Endometrium (tissue), 2 donors: ENCODE measurements around the gene LYRM7.
"Not testable (repeated sequence)": the region's sequence is repeated elsewhere in the genome, so short reads cannot be mapped to it uniquely, and the experiment has no call there.

ENCODE experiments used
- FAIRE-seq: peaks from 2 replicates; lab custom pipeline; 2012; peaks lifted over from hg19 to GRCh38; lab: Jason Lieb, UNC
- donor health status: control.
- donor health status: control.

The LYRM7 gene

DNA sequence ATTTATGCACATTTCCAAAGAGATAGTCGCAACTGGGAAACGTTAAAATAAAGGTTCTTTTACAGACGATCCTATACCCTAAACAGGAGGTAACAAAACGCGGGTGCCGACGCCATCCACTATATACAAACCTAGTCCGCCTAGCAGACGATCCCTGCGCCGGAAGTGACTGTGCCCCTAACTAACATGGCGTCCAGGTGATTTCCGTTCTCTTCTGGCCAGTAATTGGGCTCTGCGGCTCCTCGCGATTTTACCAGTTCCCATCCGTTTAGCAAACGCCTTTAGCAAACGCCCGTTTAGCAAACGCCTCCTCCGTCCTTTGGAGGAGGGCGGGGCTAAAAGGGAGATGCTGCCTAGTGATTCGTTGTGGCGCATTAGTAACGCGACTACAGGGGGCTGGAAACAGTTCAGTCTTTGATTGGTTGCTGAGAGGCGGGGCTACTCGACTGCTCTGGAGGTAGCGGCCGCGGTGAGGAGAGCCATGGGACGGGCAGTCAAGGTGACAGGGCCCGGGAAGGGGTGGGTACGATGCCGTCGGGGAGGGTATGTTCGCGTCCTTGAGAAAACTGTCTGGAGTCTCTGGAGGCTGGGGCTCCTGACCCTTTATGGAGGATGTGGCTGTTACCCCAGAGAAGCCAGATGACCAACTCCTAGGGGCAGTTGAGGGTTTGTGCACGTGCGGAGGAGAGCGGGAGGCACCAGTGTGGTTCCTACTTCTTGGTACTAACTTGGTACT lies at the start of gene LYRM7:
Gene LYRM7, plus strand, starts transcription at position 405 of the 736 bp plus-strand sequence. Its CDS starts 77 bp downstream, at position 482.
- FAIRE-seq, result peak; percentile 98

DNA sequence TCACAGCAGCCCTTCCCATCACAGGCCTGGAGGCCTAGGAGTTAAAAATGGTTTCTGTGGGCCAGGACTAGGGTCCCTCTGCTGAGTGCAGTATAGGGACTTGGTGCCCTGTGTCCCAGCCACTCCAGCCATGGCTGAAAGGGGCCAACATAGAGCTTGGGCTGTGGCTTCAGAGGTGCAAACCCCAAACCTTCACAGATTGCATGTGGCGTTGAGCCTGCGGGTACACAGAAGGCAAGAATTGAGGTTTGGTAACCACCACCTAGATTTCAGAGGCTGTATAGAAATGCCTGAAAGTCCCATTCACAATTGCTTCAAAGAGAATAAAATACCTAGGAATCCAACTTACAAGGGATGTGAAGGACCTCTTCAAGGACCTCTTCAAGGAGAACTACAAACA lies 43.5 kb upstream of the LYRM7 start:
- FAIRE-seq, result not testable (repeated sequence)

DNA sequence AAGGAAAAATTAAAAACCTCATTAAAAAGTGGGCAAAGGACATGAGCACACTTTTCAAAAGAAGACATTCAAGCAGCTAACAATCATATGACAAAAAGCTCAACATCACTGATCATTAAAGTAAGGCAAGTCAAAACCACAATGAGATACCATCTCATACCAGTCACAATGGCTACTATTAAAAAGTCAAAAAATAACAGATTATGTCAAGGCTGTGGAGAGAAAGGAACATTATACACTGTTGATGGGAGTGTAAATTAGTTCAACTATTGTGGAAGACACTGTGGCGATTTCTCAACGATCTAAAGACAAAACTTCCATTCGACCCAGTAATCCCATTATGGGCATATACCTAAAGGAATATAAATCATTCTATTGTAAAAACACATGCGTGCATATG lies 41.4 kb upstream of the LYRM7 start:
- no peak for FAIRE-seq

DNA sequence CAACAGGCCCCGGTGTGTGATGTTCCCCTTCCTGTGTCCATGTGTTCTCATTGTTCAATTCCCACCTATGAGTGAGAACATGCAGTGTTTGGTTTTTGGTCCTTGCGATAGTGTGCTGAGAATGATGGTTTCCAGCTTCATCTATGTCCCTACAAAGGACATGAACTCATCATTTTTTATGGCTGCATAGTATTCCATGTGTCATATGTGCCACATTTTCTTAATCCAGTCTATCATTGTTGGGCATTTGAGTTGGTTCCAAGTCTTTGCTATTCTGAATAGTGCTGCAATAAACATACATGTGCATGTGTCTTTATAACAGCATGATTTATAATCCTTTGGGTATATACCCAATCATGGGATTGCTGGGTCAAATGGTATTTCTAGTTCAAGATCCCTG lies 37.7 kb upstream of the LYRM7 start:
- FAIRE-seq, result not testable (repeated sequence)

DNA sequence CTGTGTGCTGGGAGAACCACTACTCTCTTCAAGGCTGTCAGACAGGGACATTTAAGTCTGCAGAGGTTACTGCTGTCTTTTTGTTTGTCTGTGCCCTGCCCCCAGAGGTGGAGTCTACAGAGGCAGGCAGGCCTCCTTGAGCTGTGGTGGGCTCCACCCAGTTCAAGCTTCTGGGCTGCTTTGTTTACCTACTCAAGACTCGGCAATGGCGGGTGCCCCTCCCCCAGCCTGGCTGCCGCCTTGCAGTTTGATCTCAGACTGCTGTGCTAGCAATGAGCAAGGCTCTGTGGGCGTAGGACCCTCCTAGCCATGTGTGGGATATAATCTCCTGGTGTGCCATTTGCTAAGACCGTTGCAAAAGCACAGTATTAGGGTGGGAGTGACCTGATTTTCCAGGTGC lies 32.3 kb upstream of the LYRM7 start:
- not testable (repeated sequence) for FAIRE-seq

DNA sequence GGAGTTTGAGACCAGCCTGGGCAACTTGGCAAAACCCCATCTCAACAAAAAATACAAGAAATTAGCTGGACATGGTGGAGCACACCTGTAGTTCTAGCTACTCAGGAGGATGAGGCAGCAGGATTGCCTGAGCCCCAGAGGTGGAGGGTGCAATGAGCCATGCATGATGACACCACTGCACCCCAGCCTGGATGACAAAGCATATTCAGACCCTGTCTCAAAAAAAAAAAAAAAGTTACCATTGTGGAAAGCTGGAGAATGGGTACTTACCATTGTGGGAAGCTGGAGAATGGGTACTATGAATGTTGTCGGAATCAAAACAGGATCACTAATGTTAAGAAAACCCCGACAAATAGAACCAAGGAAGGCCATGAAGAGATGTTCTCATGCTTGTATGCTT lies 31.4 kb upstream of the LYRM7 start:
- FAIRE-seq, result no peak

DNA sequence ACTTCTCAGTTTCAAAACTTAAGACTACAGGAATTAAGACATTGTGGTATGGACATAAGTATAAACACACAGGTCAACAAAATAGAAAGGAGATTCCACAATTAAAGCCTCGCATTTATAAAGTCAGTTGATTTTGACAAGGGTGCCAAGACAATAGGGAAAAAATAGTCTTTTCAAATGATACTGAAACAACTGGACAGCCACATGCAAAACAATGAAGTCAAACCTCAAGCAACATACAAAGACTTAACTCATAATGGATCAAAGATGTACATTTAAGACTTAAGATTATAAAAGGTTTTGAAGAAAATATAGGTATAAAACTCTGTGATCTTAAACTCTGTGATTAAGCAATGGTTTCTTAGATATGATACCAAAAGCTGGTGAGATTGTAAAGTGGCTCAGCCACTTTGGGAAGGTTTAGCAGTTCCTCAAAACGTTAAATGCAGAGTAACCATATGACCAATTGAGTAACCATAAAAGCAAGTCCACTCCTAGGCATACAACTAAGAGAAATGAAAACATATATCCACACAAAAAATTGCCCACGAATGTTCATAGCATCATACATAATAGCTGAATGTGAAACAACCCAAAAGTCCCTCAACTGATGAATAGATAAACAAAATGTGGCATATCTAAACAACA lies 27.6 kb upstream of the LYRM7 start:
- no peak for FAIRE-seq

DNA sequence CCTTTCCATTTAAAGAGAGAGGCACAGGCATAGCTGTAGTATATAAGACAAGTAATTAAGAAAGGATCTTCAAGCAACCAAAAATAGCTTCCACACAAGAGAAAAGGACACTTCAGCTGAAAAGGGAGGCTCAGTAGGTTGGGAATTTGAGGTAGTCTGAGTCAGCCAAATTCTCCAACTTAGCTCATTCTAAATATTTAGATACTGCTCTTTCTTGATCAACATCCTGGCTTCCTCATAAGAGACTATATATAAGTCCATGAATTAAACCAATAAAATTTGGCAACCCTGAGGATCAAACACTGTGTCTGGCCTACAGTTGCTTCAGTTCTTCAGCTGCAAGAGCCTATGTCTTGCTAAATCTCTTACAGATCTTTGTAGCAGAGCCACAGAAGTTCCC lies 23.5 kb upstream of the LYRM7 start:
- FAIRE-seq, result no peak

DNA sequence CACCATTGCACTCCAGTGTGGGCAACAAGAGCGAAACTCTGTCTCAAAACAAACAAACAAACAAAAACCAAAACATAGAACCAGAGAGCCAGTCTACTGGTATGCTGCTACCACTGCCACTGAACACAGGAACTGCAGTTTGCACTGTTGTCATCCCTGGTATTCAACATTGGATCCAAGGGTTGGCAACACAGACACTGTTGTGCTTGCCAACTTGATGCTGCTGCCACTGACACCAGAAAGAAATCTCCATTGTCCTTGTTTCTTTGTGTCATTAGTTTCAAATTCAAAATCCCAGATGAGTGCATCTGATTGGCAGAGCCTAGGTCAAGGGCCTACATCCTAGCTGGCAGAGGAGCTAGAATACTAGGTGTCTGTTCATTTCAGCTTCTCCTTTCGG lies 21.9 kb upstream of the LYRM7 start:
- no peak for FAIRE-seq

DNA sequence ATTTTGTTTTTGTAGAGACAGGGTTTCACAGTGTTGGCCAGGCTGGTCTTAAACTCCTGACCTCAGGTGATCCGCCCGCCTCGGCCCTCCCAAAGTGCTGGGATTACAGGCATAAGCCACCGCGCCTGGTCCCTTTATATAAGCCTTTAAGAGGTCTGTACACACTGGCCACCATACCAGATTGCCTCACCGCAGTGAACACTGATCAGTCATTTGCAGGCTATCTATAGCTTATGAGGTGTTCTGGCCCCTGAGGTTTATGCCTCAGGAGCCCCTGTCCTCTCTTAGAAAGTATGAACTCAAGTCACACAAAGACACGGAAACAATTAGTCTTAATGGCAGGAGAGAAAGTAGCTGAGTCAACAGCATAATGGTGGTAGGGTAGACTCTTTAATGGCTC lies 20.3 kb upstream of the LYRM7 start:
- no peak for FAIRE-seq

DNA sequence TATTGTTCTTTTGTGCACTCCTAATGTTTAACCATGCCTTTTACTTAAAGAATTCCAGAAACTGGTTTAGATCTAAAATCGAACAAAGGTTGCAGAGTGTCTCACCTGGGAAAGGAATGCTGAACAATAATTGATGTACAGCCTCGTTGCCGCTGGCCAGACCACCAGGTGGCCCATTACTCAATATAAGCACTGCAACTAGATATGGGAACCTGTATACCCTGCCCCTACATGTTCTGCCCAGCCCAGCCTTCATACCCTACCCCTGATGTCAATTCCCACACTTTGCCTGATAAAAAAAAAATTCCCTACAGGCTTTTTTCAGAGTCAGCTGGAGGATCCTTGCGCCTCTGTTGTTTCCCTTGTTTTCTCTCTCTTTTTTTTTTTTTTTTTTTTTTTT lies 19.5 kb upstream of the LYRM7 start:
- FAIRE-seq, result no peak

DNA sequence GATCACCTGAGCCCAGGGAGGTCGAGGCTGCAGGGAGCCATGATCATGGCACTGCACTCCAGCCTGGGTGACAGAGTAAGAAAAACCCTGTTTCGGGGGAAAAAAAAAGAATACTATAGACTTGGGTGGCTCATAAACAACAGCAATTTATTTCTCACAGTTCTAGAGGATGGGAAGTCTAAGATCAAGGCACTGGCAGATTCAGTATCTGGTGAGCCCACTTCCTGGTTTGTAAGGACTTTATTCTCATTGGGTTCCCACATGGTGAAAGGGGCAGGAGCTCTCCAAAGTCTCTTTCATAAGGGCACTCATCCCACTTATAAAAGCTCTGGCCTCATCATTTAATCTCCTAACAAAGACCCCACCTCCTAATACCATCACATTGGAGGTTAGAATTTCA lies 14.4 kb upstream of the LYRM7 start:
- FAIRE-seq, result no peak

DNA sequence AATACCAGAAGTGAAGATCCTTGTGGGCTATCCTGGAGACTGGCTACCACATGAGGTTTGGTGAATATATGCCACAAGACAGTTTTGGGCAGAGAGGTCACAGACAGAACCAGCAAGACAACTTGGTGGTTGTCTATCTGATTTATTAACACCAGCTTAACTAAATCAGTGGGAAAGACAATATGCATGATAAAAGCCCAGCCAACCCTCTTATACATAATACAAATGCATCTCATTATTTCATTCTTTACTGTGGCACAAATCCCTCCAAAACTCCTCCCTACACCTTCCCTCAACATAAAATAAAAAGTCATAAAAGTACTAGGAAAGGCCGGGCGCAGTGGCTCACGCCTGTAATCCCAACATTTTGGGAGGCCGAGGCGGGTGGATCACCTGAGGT lies 13.8 kb upstream of the LYRM7 start:
- no peak for FAIRE-seq

DNA sequence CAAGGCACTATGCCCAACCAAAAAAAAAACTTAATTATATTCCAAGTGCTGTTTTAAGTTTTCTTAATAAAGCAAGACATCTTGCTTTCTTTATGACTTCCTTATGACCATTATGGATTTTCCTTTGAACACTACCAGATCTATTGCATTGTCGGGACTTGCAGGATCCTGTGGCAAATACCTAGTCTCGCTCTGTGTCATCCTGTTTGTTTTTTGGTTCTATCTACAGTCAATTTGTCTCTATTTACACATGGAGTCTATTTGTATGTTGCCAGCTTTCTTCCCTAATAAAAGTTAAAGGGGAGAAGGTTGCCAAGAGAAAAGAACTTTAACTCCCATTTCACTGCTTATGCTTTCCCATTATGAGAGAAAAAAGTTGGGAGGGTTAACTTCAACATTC lies 10.6 kb upstream of the LYRM7 start:
- FAIRE-seq, result no peak

DNA sequence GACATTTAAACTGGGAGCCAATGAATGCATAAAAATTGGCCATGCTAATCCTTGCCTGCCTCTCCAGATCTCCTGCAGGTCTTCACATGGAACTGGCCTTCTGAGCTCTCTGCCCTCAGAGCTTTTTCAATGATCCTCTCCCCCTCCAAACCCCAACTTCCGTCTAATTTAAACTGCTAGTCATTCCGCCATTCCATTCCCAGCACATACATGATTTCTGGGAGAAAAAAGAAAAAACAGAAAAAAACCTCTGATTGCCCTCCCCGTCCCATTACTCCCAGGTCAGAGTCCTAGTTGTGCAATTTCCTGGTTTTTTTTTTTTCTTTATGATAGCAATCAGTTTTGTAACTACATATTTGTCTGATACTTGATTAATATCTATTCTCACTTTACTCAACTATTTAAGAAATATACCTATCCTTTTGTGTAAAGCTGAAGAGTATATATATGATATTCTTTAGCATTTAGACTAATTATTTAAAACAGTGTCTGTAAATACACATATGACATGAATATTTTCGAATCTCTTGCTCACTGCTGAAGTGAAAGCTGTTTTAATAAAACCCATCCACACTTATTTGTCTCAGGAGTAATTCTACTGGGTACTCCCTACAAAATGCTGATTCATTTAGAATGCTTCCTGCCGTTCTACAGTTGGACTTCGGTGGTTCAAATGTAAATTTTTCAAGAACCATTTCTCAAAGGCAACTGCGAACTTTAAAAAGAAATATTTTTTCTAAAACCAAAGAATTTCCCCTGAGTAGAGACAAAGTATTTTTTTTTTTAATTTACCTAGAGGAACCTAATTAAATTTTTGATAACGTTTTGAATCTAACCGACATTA lies 7.2 kb upstream of the LYRM7 start:
- peak; percentile 4 for FAIRE-seq

DNA sequence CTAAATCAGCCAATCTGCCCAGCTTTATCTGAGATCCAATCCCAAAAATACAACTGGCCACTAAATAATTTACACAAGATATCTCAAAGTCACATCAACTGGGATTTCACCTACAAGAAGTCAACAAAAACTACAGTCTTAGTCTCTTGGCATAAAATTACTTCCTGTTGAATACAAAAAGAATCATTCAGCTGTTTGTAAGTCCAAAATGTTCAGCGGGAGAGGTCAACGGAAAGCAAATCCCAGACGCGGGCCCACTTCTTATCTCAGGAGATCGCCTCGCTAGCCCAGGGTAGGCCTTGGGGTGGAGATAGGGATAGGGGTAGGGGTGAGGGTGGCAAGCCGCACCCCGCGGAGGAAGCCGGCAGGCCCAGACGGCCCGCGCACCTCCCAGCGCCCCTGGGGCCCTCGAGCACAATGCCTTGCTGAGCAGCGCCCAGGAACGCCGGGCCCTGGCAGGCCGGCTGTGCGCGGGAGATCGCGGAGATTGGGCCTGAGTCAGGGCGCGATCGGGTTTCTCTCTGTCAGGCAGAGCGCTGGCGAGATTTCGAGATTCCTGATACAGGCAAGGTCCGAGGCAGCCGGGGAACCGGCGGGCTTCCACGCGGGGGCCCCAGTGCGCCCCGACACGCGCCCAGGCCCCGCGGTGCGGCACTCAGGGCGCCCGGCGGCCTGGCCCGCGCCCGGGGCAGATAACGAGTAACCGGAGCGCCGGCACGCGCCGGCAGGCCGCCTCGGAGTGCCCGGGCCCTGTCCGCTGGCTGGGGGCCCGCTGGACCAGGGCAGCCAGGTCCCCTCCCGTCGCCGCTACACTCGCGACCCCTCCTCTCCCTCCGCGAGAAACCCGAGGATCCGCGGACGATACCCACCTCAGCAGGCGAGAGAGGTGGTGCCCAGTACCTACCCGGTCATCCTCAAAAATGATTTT lies 6.3 kb upstream of the LYRM7 start:
- no peak for FAIRE-seq

DNA sequence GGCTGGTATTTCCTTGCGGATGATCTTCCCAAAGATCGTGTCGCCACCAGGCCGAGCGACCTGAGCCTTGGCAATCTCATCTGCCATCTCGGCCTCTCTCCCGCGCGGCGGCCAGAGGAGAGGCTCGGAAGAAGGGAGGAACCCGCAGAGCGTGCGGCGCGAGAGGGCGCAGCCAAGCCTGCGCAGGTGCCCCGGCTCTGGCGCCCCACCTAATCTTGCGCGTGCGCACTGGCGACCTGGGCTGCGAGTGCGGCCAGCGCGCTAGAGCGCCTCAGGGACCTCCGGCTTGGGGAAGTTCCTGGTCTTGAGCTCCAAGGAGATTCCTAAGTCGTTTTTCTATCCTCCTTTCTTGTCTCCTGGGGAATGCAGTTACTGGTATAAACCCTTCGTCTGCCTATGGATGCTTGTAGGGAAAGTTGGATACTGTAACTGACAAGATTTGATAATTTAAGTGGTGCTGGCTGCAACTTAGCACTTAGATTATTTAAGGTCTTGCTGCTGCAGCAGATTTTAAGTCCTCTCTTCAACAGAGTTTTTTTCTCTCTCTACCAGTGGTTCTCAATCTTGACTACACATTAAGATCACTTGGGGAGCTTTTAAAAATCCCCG lies 5.5 kb upstream of the LYRM7 start, which contains the start of gene HINT1:
Gene HINT1, minus strand, starts transcription at position 138 of the 609 bp plus-strand sequence. Its CDS starts 51 bp downstream, at position 87.
- FAIRE-seq, result no peak

DNA sequence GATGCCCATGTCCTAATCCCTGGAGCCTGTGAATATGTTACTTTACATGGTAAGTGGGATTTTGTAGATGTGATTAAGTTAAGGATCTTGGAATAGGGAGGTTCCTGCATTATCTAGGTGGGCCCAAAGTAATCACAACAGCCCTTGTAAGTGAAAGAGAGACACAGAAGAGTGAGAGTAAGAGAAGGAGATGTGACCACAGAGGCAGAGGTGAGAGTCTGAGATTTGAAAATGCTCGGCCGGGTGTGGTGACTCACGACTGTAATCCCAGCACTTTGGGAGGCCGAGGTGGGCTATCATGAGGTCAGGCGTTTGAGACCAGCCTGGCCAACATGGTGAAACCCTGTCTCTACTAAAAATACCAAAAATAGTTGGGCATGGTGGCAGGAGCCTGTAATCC lies 3.1 kb upstream of the LYRM7 start:
- no peak for FAIRE-seq

DNA sequence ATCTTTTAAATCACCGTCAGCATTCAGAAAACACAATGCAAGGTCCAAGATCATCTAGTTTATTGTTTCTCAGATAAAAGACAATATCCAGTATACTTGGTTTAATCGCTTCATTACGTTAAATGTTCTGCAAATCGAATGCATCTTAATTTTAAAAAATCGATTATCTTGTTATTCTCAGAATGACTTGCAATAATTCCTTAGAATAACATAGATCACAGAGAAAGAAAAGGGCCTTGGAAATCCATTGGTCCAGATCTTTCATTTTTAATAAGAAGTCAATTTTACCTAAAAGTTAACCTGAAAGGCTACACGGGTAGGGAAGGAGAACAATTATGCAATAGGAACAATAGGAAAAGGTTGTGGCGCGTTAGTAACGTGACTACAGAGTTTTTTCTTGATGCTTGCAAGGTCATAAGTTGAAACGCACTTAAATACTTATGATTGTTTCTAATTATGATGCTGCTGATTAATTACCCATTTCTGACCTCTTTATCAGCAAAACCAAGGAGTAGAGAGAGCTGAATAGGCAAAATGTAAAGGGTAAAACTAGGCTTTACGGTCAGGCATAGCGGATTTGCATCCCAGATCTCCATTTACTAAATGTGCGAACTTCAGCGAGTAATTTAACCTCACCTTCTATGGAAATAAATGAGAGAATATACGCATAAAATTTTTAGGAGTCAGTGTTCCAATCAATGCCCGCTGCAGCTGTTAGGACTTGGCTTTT lies 769 bp upstream of the LYRM7 start:
- no peak for FAIRE-seq

DNA sequence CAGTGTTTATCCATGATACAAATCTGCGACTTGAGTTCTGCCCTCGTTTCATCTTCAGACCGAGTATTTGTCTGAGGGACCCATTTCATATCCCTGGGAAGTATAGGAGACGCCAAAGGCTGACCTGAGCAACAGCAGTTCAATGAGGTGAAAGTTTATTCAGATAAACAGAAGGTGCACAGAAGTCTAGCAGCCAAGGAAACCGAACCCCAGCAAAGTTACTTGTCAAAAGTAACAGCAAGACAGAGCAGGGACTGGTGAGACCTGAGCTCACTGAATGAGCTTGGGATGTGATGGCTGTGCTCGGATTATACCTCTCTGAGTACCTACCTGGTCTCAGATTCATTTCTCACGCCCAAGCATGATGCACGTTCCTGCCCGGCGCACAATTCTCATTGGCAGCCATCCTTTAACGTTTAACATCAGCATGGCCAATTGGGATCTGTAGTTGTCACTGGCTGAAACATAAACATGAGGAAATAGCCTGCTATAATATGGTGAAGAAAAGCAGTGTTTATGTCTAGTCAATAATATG lies 599 bp downstream of the LYRM7 start:
- FAIRE-seq, result no peak
